HEK293 (cell line): ENCODE data around the gene LETM1.

Experiments
- GFI1B ChIP-seq: fragments of 450-650 bp; formaldehyde crosslinking; IDR thresholded peaks from 2 replicates; pipeline ENCODE4 v1.5.1; 2016; ENCODE audit warnings: missing biosample characterization, missing genetic modification characterization
- KLF8 ChIP-seq: fragments of 450-650 bp; formaldehyde crosslinking; IDR thresholded peaks from 2 replicates; pipeline ENCODE4 v1.5.1; 2016; ENCODE audit warnings: missing biosample characterization, missing genetic modification characterization
- SP2 ChIP-seq: fragments of 450-650 bp; formaldehyde crosslinking; IDR thresholded peaks from 2 replicates; pipeline ENCODE4 v1.5.1; 2016; ENCODE audit warnings: missing biosample characterization, missing genetic modification characterization
- TCF7L2 ChIP-seq: IDR thresholded peaks from 2 replicates; pipeline ENCODE4 v1.6.1; 2011; ENCODE audit warnings: low read depth, mild to moderate bottlenecking, inconsistent platforms, low read length, moderate library complexity, borderline replicate concordance
- YY1 ChIP-seq: fragments of 450-650 bp; formaldehyde crosslinking; IDR thresholded peaks from 2 replicates; pipeline ENCODE4 v1.5.1; 2018; ENCODE audit warnings: missing biosample characterization, missing genetic modification characterization
- ZBTB20 ChIP-seq: fragments of 450-650 bp; formaldehyde crosslinking; IDR thresholded peaks from 2 replicates; pipeline ENCODE4 v1.5.1; 2016; ENCODE audit warnings: missing biosample characterization, missing genetic modification characterization
- ZFHX2 ChIP-seq: fragments of 450-650 bp; formaldehyde crosslinking; conservative IDR thresholded peaks from 2 replicates; pipeline ENCODE4 v1.5.1; 2016; ENCODE audit warnings: missing biosample characterization, missing genetic modification characterization
- ZNF202 ChIP-seq: fragments of 450-650 bp; formaldehyde crosslinking; IDR thresholded peaks from 2 replicates; pipeline ENCODE4 v1.5.1; 2016; ENCODE audit warnings: missing biosample characterization, missing genetic modification characterization, borderline replicate concordance
- ZNF302 ChIP-seq: fragments of 450-650 bp; formaldehyde crosslinking; IDR thresholded peaks from 2 replicates; pipeline ENCODE4 v1.5.1; 2016; ENCODE audit warnings: missing biosample characterization, missing genetic modification characterization, low read depth
- ZNF433 ChIP-seq: fragments of 450-650 bp; formaldehyde crosslinking; IDR thresholded peaks from 2 replicates; pipeline ENCODE4 v1.5.1; 2016; ENCODE audit warnings: missing biosample characterization, missing genetic modification characterization, low read depth
- ZNF473 ChIP-seq: fragments of 450-650 bp; formaldehyde crosslinking; IDR thresholded peaks from 2 replicates; pipeline ENCODE4 v1.5.1; 2017; ENCODE audit warnings: missing biosample characterization, missing genetic modification characterization
- ZNF529 ChIP-seq: fragments of 450-650 bp; formaldehyde crosslinking; IDR thresholded peaks from 2 replicates; pipeline ENCODE4 v1.5.1; 2017; ENCODE audit warnings: missing genetic modification characterization, missing biosample characterization; ENCODE audit not compliant: insufficient replicate concordance
- ZNF544 ChIP-seq: fragments of 450-650 bp; formaldehyde crosslinking; IDR thresholded peaks from 2 replicates; pipeline ENCODE4 v1.5.0; 2017; ENCODE audit warnings: missing biosample characterization, missing genetic modification characterization
- ZNF558 ChIP-seq: fragments of 450-650 bp; formaldehyde crosslinking; IDR thresholded peaks from 2 replicates; pipeline ENCODE4 v1.5.1; 2016; ENCODE audit warnings: missing biosample characterization, missing genetic modification characterization
- ZNF623 ChIP-seq: fragments of 450-650 bp; formaldehyde crosslinking; IDR thresholded peaks from 2 replicates; pipeline ENCODE4 v1.5.1; 2016; ENCODE audit warnings: missing biosample characterization, missing genetic modification characterization
- ZNF677 ChIP-seq: fragments of 450-650 bp; IDR thresholded peaks from 2 replicates; pipeline ENCODE4 v1.5.0; 2018; ENCODE audit warnings: missing biosample characterization, mild to moderate bottlenecking, missing genetic modification characterization, moderate library complexity
- ZSCAN16 ChIP-seq: fragments of 450-650 bp; formaldehyde crosslinking; IDR thresholded peaks from 2 replicates; pipeline ENCODE4 v1.5.1; 2016; ENCODE audit warnings: missing biosample characterization, missing genetic modification characterization
- TF ChIP-seq, protein P1 (sequence below): fragments of 450-650 bp; formaldehyde crosslinking; IDR thresholded peaks from 2 replicates; pipeline ENCODE4 v1.5.1; 2016; ENCODE audit warnings: missing biosample characterization, missing genetic modification characterization
- TF ChIP-seq, protein P2 (sequence below): fragments of 450-650 bp; formaldehyde crosslinking; IDR thresholded peaks from 2 replicates; pipeline ENCODE4 v1.5.1; 2016; ENCODE audit warnings: missing biosample characterization, missing genetic modification characterization
- TF ChIP-seq, protein P3 (sequence below): IDR thresholded peaks from 2 replicates; pipeline ENCODE4 v1.6.1; 2011; ENCODE audit warnings: mild to moderate bottlenecking, low read depth, low read length, borderline replicate concordance
- TF ChIP-seq, protein P4 (sequence below): fragments of 450-650 bp; formaldehyde crosslinking; IDR thresholded peaks from 2 replicates; pipeline ENCODE4 v1.5.1; 2016; ENCODE audit warnings: missing biosample characterization, missing genetic modification characterization, low read depth
- TF ChIP-seq, protein P5 (sequence below): fragments of 450-650 bp; formaldehyde crosslinking; IDR thresholded peaks from 2 replicates; pipeline ENCODE4 v1.5.1; 2016; ENCODE audit warnings: missing biosample characterization, missing genetic modification characterization

The LETM1 gene

DNA sequence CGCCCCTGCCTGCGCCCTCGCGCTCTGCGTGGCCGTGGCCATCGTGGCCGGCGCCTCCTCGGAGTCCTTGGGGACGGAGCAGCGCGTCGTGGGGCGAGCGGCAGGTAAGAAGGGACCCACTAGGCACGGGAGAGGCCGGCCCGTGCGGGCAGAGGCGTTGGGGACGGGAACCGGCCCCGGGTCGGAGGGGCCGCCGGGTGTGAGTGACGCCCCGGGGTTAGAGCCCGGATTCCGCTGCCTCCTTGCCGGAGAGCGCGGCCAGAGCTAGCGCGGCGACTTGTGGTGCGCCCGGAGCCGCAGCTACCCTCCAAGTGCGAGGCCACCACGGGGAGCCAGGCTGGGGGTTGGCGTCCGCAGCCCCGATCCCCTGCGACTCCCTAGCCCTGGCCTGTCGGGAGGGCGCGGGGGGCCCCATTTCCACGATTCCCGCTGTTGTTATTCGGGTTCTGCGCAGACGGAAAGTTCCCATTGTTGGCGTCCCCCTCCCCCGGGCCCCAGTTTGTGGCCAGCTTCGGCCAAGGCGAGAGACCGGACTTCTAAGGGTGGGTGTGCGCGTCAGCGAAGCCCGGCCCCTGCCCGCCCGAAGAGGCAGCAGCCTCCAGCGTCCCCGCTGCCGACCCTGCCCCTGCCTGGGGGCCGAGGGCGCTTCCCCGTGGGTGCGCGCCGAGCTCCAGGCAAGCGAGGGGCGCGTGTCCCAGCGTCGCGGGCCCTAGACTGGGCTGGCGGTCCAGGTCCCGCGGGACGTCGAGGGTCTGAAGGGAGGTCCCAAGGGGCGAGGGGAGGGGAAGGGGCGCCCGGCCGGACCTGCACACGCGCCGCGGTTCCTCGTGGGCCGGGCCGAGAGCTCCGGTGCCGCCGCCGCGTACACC lies 61.8 kb downstream of the LETM1 start (continued):
- TF ChIP-seq, protein P1, sequence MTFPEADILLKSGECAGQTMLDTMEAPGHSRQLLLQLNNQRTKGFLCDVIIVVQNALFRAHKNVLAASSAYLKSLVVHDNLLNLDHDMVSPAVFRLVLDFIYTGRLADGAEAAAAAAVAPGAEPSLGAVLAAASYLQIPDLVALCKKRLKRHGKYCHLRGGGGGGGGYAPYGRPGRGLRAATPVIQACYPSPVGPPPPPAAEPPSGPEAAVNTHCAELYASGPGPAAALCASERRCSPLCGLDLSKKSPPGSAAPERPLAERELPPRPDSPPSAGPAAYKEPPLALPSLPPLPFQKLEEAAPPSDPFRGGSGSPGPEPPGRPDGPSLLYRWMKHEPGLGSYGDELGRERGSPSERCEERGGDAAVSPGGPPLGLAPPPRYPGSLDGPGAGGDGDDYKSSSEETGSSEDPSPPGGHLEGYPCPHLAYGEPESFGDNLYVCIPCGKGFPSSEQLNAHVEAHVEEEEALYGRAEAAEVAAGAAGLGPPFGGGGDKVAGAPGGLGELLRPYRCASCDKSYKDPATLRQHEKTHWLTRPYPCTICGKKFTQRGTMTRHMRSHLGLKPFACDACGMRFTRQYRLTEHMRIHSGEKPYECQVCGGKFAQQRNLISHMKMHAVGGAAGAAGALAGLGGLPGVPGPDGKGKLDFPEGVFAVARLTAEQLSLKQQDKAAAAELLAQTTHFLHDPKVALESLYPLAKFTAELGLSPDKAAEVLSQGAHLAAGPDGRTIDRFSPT (tag by site-specific recombination) = no peak
- TF ChIP-seq ZNF473 = no peak
- no peak for TF ChIP-seq GFI1B (tag by site-specific recombination)
- TF ChIP-seq, protein P2, sequence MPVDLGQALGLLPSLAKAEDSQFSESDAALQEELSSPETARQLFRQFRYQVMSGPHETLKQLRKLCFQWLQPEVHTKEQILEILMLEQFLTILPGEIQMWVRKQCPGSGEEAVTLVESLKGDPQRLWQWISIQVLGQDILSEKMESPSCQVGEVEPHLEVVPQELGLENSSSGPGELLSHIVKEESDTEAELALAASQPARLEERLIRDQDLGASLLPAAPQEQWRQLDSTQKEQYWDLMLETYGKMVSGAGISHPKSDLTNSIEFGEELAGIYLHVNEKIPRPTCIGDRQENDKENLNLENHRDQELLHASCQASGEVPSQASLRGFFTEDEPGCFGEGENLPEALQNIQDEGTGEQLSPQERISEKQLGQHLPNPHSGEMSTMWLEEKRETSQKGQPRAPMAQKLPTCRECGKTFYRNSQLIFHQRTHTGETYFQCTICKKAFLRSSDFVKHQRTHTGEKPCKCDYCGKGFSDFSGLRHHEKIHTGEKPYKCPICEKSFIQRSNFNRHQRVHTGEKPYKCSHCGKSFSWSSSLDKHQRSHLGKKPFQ (tag by site-specific recombination) = no peak
- 0 out of 2 replicates have a peak, but pooled peaks have one; percentile 25 for TF ChIP-seq SP2 (tag by site-specific recombination)
- TF ChIP-seq KLF8 = peak; percentile 55; the same call in 1 of the 2 replicates
- TF ChIP-seq ZNF623 (tag by site-specific recombination) = no peak
- TF ChIP-seq ZNF544 (tag by site-specific recombination) = no peak
- TF ChIP-seq, protein P3, sequence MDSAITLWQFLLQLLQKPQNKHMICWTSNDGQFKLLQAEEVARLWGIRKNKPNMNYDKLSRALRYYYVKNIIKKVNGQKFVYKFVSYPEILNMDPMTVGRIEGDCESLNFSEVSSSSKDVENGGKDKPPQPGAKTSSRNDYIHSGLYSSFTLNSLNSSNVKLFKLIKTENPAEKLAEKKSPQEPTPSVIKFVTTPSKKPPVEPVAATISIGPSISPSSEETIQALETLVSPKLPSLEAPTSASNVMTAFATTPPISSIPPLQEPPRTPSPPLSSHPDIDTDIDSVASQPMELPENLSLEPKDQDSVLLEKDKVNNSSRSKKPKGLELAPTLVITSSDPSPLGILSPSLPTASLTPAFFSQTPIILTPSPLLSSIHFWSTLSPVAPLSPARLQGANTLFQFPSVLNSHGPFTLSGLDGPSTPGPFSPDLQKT = no peak
- TF ChIP-seq ZNF529 (tag by site-specific recombination) = no peak
- TF ChIP-seq ZNF433 (tag by site-specific recombination) = no peak
- TF ChIP-seq, protein P4, sequence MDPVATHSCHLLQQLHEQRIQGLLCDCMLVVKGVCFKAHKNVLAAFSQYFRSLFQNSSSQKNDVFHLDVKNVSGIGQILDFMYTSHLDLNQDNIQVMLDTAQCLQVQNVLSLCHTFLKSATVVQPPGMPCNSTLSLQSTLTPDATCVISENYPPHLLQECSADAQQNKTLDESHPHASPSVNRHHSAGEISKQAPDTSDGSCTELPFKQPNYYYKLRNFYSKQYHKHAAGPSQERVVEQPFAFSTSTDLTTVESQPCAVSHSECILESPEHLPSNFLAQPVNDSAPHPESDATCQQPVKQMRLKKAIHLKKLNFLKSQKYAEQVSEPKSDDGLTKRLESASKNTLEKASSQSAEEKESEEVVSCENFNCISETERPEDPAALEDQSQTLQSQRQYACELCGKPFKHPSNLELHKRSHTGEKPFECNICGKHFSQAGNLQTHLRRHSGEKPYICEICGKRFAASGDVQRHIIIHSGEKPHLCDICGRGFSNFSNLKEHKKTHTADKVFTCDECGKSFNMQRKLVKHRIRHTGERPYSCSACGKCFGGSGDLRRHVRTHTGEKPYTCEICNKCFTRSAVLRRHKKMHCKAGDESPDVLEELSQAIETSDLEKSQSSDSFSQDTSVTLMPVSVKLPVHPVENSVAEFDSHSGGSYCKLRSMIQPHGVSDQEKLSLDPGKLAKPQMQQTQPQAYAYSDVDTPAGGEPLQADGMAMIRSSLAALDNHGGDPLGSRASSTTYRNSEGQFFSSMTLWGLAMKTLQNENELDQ (tag by site-specific recombination) = no peak
- TF ChIP-seq, protein P5, sequence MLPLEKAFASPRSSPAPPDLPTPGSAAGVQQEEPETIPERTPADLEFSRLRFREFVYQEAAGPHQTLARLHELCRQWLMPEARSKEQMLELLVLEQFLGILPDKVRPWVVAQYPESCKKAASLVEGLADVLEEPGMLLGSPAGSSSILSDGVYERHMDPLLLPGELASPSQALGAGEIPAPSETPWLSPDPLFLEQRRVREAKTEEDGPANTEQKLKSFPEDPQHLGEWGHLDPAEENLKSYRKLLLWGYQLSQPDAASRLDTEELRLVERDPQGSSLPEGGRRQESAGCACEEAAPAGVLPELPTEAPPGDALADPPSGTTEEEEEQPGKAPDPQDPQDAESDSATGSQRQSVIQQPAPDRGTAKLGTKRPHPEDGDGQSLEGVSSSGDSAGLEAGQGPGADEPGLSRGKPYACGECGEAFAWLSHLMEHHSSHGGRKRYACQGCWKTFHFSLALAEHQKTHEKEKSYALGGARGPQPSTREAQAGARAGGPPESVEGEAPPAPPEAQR = no peak
- no peak for TF ChIP-seq ZNF202 (tag by site-specific recombination)
- TF ChIP-seq ZBTB20 (tag by site-specific recombination) = peak; percentile 55; the same call in 1 of the 2 replicates
- no peak for TF ChIP-seq ZNF677 (tag by site-specific recombination)
- TF ChIP-seq TCF7L2 = no peak
- no peak for TF ChIP-seq YY1 (tag by site-specific recombination)
- no peak for TF ChIP-seq ZNF558
- no peak for TF ChIP-seq ZNF302
- TF ChIP-seq ZFHX2 = 0 out of 2 replicates have a peak, but pooled peaks have one; percentile 18
- no peak for TF ChIP-seq ZSCAN16 (tag by site-specific recombination)
